ENCODE results near the gene OTX1.

DNA sequence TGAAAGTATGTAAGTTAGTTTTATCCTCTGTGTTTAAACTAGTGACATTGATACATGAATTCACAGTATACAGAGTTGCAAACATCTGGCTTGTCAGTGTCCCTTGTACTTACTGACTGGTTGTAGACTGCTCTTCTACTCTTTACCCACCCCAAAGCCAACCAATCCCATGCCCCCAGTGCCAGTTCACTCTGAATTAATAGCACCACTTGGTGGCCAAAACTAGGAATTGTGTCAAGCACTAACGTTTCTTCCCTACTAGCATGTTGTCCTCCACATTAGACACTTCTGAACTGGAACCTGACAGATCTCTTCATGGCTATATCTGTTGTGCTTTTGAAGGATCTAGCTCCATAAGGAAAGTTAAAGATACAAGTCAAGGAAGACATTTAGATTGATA, 27.2 kb upstream of the OTX1 start:
- TF ChIP-seq, protein P1, sequence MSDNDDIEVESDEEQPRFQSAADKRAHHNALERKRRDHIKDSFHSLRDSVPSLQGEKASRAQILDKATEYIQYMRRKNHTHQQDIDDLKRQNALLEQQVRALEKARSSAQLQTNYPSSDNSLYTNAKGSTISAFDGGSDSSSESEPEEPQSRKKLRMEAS (IDR thresholded peaks at IDR 0.05; ENCODE audit: insufficient read depth, insufficient read length): no peak
- TF ChIP-seq, protein P2, sequence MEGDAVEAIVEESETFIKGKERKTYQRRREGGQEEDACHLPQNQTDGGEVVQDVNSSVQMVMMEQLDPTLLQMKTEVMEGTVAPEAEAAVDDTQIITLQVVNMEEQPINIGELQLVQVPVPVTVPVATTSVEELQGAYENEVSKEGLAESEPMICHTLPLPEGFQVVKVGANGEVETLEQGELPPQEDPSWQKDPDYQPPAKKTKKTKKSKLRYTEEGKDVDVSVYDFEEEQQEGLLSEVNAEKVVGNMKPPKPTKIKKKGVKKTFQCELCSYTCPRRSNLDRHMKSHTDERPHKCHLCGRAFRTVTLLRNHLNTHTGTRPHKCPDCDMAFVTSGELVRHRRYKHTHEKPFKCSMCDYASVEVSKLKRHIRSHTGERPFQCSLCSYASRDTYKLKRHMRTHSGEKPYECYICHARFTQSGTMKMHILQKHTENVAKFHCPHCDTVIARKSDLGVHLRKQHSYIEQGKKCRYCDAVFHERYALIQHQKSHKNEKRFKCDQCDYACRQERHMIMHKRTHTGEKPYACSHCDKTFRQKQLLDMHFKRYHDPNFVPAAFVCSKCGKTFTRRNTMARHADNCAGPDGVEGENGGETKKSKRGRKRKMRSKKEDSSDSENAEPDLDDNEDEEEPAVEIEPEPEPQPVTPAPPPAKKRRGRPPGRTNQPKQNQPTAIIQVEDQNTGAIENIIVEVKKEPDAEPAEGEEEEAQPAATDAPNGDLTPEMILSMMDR (IDR thresholded peaks at IDR 0.05; ENCODE audit: extremely low read depth in 1 of 2, insufficient read depth in 1 of 2, low read depth in 1 of 2, low read length in 2 of 2): peak; percentile 42 to 43
- TF ChIP-seq JUN (IDR thresholded peaks at IDR 0.05; ENCODE audit: borderline replicate concordance, insufficient read depth, insufficient read length, low read depth): no peak
- no peak for TF ChIP-seq POLR2A (IDR thresholded peaks at IDR 0.05; ENCODE audit: low read depth, low read length)
- TF ChIP-seq POLR2AphosphoS5 (IDR thresholded peaks at IDR 0.05; ENCODE audit: insufficient read depth, low read depth, low read length): no peak
- TF ChIP-seq FOS (IDR thresholded peaks at IDR 0.05; ENCODE audit: borderline replicate concordance, insufficient read depth, low read length): no peak
- no peak for TF ChIP-seq EZH2 (IDR thresholded peaks at IDR 0.05; ENCODE audit: borderline replicate concordance, low read depth, low read length, severe bottlenecking)
- no peak for TF ChIP-seq MYC (IDR thresholded peaks at IDR 0.05; ENCODE audit: low read depth, low read length)

Measured in endothelial cell of umbilical vein (primary cell).